ENCODE results near the gene NRAP. TPM values are rescaled to one million over a fixed set of nuclear protein-coding genes. Genes with fewer than 3 reads are reported as not detected.

NRAP gene
- total RNA-seq, 2 donors from 2014 or later = 229 to 610 TPM

DNA sequence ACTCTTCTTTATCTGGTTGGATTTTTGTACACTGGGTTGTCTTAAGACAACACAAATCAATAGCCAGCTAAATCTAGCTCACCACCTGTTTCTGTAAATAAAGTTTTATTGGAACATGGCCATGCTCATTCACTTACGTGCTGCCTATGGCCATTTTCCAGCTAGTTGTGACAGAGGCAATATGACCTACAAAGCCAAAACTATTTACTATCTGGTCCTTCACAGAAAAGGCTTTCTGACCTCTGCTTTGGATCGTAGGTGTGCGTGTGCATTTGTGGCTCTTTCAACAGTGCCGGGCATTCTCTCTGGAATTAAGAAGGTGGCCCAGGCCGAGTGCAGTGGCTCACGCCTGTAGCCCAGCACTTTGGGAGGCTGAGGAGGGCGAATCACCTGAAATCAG is 45.5 kb downstream of the NRAP start:
- DNase-seq (ENCODE audit: low spot score) = no peak
- H3K27me3 ChIP-seq = no peaks in the 10 kb centered on the region
- peaks cover 72% of the 10 kb centered on the region for H3K36me3 ChIP-seq
- no peak overlapping the region for H3K4me3 ChIP-seq
- H3K27ac ChIP-seq = peak overlapping the region in 1 of 2 donors; percentile 3
- H3K9me3 ChIP-seq = no peaks in the 10 kb centered on the region
- TF ChIP-seq, protein P1, sequence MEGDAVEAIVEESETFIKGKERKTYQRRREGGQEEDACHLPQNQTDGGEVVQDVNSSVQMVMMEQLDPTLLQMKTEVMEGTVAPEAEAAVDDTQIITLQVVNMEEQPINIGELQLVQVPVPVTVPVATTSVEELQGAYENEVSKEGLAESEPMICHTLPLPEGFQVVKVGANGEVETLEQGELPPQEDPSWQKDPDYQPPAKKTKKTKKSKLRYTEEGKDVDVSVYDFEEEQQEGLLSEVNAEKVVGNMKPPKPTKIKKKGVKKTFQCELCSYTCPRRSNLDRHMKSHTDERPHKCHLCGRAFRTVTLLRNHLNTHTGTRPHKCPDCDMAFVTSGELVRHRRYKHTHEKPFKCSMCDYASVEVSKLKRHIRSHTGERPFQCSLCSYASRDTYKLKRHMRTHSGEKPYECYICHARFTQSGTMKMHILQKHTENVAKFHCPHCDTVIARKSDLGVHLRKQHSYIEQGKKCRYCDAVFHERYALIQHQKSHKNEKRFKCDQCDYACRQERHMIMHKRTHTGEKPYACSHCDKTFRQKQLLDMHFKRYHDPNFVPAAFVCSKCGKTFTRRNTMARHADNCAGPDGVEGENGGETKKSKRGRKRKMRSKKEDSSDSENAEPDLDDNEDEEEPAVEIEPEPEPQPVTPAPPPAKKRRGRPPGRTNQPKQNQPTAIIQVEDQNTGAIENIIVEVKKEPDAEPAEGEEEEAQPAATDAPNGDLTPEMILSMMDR (IDR thresholded peaks at IDR 0.05) = no peak
- H3K4me1 ChIP-seq = no peaks in the 10 kb centered on the region

DNA sequence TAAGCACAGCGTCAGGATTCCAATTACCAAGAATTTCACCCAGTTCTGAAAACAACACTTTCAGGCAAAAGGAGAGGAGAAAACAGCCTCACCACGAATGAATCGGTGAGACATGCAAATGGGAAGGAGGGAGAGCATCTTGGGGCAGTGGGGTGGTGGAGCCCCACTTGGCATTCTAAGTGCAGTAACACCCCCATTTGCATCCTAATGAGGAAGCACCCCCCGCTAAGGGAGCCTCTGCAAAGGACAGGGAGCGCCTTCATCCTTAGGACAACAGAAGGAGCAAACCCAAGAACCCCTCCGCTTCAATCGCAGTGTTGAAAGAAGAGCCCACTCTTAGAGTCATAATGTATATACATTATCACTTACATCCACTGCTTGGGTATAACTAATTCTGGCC is 46.8 kb downstream of the NRAP start:
- no peaks in the 10 kb centered on the region for H3K27me3 ChIP-seq
- peaks cover 75% of the 10 kb centered on the region for H3K36me3 ChIP-seq
- H3K9me3 ChIP-seq = no peaks in the 10 kb centered on the region
- peaks cover 0 to 7% of the 10 kb centered on the region in 2 donors for H3K4me1 ChIP-seq
- H3K27ac ChIP-seq = no peak overlapping the region
- no peak overlapping the region for H3K4me3 ChIP-seq
- TF ChIP-seq, protein P1 (IDR thresholded peaks at IDR 0.05) = no peak
- DNase-seq (ENCODE audit: low spot score) = no peak

DNA sequence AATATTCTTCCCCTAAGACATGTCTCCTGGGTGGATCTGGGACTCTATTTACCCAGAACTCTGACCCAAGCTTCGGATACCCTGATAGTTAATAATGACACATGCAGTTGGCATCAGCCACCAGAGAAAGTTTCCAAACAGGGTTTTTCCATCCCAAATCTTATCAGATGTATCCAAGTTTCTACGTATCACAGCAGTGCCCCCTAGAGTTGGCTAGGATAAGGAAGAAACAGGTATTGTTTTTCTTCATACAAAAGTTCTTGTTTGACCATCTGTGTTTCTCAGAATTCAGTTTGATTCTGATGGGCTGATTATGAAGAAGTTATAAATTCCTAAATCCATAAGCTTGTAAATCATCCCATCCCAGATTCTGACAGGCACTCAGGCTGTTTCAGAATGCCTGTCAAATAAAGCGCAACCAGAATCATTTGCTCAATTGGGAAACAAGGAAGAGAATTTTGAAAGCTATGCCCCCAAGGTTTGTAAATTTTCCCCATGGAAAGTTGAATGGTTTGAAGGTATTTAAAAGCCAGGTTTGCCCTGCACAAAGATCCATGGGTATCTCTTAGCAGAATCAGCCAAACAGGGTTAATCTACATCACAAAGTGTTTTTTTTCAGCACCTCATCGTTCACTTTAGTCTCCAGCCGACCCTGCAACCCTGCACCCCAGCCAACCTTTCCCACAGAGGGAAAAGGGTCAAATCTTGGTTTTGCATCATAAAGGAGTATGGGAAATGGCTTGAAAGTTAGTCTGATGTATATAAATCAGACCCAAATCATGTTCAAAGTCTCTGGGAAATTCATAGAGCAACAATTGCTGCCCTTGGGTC is 47.4 kb downstream of the NRAP start:
- Histone ChIP-seq H3K4me1 (peaks cover 0 to 9% of the 10 kb centered on the region in 2 donors), H3K36me3 (peaks cover 76% of the 10 kb centered on the region), H3K4me3 (no peak overlapping the region), H3K27me3 (no peaks in the 10 kb centered on the region), H3K27ac (no peak overlapping the region), H3K9me3 (no peaks in the 10 kb centered on the region)
- DNase-seq (ENCODE audit: low spot score) = no peak
- TF ChIP-seq, protein P1 (IDR thresholded peaks at IDR 0.05) = no peak

DNA sequence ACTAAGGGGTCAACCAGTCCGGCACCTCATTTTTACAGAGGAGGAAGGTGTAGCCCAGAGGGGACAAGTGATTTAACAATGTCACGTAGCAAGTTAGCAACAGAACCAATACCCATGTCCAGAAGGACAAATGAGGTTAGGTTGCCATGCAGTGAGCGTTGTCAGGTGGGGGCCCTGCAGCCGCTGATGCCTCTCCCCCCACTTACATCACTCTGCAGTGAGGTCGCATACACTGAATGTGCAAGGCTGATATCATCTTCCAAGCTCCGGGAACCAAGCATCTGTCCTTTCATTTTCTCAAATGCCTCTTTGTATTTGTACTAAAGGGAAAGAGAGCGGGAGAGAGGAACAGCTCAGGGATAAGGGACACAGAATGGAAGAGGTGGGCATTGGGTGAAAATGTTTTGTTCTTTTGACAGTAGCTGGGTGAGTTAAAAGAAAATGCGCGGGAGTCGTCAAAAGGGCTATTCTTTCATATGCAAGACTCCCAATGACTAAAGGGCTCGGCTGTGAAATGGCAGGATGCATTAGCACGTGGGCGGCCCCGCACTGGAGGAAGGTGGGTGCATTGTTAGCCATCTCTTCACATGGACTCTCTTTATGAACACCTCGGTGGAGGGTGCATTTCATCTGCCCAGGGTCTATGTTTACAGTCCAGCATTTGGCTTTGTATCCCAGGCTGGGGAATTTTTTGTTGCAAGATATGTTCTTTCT is 49.7 kb downstream of the NRAP start:
- no peaks in the 10 kb centered on the region for H3K27me3 ChIP-seq
- H3K4me1 ChIP-seq = peaks cover 0 to 18% of the 10 kb centered on the region in 2 donors
- H3K36me3 ChIP-seq = peaks cover 79% of the 10 kb centered on the region

DNA sequence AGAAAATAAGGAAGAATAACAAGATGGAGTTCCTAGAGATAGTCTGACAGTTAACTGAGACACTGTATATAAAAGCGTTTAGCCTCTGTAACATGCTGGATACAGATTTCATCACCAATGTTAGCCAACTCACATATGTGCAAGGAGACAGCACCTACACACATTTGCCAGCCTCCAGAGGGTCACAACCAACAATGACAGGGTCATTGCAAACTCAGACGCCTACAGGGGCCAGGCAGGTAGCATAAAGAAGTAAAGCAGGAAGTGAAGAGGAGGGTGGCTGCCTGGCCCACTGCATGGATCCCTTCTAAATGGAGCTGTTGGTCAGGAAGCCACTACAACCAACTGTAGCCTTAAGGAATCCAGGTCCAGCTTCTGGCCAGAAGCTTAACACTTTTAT is 50.4 kb downstream of the NRAP start:
- Histone ChIP-seq H3K27ac (no peak overlapping the region), H3K9me3 (no peaks in the 10 kb centered on the region), H3K4me3 (no peak overlapping the region), H3K36me3 (peaks cover 79% of the 10 kb centered on the region), H3K4me1 (peaks cover 0 to 18% of the 10 kb centered on the region in 2 donors), H3K27me3 (no peaks in the 10 kb centered on the region)
- TF ChIP-seq, protein P1 (IDR thresholded peaks at IDR 0.05) = no peak
- DNase-seq (ENCODE audit: low spot score) = no peak

More for the DNA sequence above, 49.7 kb downstream of the NRAP start:
- Histone ChIP-seq H3K4me3 (no peak overlapping the region), H3K27ac (no peak overlapping the region), H3K9me3 (no peaks in the 10 kb centered on the region)
- DNase-seq (ENCODE audit: low spot score) = no peak
- TF ChIP-seq, protein P1 (IDR thresholded peaks at IDR 0.05) = no peak

Data from right atrium auricular region (tissue), 2 donors.